Activated T-cell treated with anti-CD3 and anti-CD28 coated beads for 1 hour (primary cell): ENCODE results near the gene MAU2.
"Not testable (repeated sequence)": the region's sequence is repeated elsewhere in the genome, so short reads cannot be mapped to it uniquely, and the experiment has no call there.

Experiments
- DNase-seq: peaks from one replicate; pipeline ENCODE4 v3.0.0-alpha.2; 2020; ENCODE audit warnings: low read depth

Gene MAU2

DNA sequence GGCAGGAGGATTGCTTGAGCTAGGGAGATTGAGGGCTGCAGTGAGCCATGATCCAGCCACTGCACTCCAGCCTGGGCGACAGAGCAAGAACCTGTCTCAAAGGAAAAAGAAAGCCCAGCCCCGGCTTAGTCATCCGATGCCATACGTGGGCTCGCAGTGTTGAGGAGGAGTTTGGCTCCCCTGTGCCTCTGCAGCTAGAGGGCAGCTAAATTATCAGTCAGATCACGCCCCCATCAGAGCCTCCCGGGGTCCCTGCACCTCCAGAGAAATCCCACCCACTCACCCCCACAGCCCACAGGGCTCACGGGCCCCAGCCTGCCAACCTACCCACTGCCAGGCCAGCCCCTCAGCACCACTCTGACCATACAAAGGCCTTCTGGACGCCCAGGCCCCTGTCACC is 27.6 kb downstream of the MAU2 start:
- DNase-seq, result no peak

DNA sequence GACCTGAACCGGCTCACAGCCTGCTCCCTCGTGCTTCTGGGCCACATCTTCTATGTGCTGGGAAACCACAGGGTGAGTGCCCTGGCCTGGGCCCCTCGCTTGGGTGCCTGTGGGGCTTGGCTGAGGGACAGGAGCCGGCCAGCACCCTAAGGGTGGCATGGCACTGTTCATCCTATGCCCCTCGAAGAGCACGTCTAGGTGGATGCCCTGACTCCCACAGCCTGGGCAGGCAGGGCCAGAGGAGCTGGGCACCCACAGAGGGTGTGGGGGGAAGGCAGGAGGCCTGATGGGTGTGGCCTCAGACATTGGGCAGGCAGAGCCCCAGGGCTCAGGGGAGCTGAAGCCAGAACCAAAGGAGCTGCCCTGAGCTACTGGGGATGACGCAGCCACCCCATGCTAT is 28.7 kb downstream of the MAU2 start:
- DNase-seq, result no peak

- not testable (repeated sequence) for DNase-seq
Observed at GRCh38 chr19:19350756-19351155, 30.1 kb downstream of the MAU2 start.

DNA sequence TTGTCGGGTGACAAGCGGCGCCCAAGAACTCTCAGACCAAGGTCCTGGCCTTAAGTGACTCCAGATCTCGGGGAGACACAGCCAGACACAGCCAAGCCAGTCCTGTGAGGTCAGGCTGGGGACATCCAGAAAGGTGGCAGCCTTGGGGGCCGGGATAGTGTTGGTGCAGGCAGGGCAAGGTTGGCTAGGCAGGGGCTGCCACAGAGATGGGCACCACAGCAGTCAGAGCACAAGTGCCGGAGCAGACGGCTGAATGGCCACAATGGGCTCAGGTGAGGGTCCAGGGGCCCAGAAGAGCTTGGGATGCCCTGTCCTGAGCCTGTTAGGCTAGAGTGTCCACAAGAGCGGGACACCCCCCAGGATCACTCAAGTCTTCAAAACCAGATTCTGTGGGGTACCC is 32.2 kb downstream of the MAU2 start:
- no peak for DNase-seq

GRCh38 chr19:19354007-19354406 is 33.4 kb downstream of the MAU2 start:
- no peak for DNase-seq

- DNase-seq, result no peak
Observed at GRCh38 chr19:19354932-19355331, 34.3 kb downstream of the MAU2 start.

GRCh38 chr19:19355606-19356139 is 35.0 kb downstream of the MAU2 start:
- no peak for DNase-seq

GRCh38 chr19:19356500-19356899 is 35.9 kb downstream of the MAU2 start:
- DNase-seq, result no peak

DNA sequence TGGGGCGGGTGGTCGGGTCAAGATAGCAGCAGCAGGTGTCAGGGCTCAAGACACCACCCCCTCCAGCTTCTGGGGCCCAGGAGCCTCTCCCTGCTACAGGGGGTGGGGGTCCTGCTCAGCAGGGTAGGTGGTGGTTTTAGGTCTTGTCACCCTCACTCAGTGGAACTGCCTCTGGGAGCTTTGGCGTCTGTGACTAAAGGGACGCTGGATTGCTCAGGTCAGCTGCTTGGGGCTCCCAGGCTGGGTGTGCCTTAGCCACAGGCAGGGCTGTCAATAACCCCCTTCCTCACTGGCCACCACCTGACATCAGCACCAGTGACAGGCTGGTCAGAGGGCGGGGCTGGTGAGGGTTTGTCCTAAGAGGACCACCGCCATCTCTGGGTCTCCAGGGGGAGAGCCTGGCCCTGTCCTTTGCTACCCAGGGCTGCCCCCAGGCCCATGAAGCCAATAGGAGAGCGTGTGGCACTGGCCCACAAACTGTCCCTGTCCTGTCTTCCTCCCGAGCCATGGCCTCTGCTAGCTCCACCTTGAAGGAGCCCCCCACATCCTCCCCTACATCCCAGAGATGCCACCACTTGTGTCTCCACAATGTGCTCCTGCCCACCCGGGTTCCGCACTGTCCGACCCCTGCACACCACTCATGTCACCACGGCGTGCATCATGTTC is 36.4 kb downstream of the MAU2 start:
- no peak for DNase-seq

DNA sequence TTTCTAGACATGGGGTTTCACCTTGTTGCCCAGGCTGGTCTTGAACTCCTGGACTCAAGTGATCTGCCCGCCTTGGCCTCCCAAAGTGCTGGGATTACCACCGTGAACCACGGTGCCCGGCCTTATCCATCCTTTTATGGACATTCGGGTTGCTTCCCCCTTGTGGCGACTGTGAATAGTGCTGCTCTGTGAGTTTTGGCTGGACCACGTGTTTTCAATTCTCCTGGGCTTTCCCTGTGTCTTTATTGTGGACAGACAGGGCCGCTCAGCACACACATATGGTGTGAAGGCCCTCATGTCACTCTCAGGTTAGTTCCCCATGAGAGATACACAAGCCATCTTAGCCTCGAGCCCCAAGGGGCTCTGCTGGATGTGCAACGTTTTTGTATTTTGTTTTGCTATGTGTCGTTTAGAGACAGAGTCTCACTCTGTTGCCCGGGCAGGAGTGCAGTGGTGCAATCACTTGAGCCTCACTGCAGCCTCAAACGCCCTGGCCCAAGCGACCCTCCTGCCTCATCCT is 40.5 kb downstream of the MAU2 start:
- DNase-seq, result peak; percentile 50

DNA sequence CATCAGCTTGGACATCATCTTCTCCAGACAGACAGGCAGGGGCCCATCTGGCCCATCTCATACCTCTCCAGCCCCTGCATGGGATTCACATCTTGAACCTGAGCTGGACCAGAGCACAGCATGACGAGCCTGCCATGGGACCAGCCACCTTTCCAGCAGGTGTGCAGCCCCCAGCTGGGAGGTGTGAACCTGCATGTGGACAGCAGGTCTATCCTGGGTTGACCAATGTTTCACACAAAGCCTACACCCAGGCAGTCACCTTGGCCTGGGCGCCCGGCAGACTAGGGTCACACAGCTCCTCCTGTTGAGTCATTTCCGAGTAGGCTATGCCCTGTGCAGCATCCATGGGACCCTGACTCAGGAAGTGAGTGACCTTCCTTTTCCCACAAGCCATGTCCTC is 41.4 kb downstream of the MAU2 start:
- DNase-seq, result no peak

GRCh38 chr19:19366434-19367396 is 46.1 kb downstream of the MAU2 start:
- peak; percentile 56 for DNase-seq

GRCh38 chr19:19368087-19368486 is 47.5 kb downstream of the MAU2 start:
- no peak for DNase-seq

- no peak for DNase-seq
Observed at GRCh38 chr19:19371059-19371458, 50.4 kb downstream of the MAU2 start.

DNA sequence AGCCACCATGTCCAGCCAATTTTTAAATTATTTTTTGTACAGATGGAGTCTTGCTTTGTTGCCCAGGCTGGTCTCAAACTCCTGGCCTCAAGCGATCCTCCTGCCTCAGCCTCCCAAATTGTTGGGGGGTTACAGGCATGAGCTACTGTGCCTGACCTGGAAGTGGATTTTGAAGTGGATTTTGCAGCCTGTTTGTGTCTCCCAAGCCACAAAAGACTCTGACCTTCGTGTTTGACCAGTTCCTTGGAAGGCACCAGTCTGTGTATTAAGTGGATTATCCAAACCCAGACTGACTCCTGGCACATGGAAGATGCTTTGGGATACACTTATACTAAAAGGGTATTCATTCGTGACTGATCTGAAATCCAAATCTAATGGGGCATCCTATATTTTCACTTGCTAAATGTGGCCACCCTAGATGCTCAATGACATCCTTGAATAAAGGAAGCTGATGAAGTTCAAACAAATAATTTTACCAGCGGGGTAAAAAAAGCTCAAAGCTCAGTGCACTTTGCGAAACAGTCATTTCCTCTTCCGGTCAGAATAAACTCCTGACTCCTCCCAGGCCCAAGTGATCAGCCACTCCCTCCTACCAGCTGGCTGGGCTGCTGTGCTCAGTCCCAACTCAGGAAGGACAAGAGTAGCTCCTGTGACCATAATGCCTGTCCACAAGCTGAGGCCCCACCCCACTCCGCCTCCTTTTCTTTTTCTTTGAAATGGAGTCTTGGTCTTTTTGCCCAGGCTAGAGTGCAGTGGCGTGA is 52.2 kb downstream of the MAU2 start:
- no peak for DNase-seq

GRCh38 chr19:19379527-19379926 is 58.9 kb downstream of the MAU2 start:
- no peak for DNase-seq

DNA sequence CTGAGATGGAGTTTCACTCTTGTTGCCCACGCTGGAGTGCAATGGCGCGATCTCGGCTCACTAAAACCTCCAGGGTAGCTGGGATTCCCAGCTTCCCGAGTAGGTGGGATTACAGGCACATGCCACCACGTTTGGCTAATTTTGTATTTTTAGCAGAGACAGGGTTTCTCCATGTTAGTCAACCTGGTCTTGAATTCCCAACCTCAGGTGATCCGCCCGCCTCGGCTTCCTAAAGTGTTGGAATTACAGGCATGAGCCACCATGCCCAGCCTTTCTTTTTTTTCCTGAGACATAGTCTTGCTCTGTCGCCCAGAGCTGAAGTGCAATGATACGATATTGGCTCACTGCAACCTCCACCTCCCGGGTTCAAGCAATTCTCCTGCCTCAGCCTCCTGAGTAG is 59.7 kb downstream of the MAU2 start:
- not testable (repeated sequence) for DNase-seq

DNA sequence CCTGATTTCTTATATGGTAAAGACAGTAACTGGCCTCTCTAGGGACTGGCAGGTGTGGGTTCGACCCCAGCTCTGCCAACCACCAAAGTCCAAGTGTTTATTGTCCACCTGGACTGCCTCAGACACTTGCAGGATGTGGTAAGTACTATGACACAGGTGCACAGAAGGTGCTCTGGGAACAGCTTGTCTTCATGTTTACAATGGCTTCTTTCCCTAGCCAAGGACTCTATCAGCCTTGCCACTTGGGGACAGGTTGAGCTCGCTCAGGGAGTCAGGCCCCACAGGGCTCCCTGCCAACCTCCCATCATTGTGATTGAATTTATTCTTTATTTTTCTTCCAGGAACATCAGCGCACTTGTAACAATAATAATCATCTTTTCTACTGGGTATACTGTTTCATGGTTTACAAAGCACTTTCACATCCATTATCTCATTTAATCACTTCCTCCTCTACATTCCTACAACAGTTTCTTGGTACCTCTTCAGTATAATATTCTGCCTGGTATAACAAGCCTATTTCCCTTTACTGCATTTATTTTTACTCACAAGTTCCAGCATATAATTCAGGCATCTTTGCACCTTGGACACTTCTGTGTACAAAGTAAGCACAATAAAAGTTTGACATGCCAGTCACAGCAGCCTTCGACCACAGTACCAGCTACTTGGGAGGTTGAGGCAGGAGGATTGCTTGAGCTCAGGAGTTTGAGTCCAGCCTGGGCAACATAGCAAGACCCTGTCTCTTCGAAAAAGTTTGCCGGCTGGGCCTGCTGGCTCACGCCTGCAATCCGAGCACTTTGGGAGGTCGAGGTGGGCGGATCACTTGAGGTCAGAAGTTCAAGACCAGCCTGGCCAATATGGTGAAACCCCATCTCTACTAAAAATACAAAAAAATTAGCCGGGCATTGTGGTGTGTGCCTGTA is 60.6 kb downstream of the MAU2 start:
- DNase-seq, result no peak

DNA sequence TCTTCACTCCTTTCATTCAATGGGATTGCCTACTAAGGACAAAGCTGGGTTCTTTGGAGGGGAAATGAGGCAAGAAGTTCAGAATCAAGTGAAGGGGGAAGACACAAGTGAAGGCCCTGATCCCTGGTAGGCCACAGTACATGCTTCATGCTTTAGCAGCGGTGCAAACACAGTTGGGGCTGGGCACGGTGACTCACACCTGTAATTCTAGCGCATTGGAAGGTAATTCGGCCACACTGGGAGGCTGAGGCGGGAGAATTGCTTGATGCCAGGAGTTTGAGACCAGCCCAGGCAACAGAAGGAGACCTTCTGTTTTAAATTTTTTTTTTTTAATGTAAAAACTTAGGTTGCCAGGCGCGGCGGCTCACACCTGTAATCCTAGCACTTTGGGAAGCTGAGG is 61.5 kb downstream of the MAU2 start:
- no peak for DNase-seq

DNA sequence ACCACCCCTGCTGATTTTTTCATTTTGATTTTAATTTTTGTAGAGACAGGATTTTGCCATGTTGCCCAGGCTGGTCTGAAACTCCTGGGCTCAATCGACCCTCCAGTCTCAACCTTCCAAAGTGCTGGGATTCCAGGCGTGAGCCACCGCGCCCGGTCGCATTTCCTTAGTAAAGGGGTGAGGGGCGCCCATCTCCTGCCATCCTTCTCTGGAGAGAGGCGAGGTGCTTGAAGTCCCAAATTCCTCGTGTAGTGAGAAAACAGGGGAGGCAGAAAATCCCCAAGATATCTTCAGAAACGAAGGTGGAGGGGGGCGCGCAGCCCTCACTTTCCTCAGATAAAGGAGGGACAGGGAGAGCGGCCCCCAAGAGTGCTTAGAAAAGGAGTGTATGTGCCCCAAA is 63.9 kb downstream of the MAU2 start:
- no peak for DNase-seq
